Testis (tissue), 2 donors: Measurements from ENCODE around the gene EXOC3L1.

Experiments used
- CTCF ChIP-seq, 3 experiments: fragments of 450-650 bp in 2 of 3; fragments of 200-600 bp in 1 of 3; sonication (generic) in 1 of 3; IDR thresholded peaks; one replicate each; pipeline ENCODE4 v1.5.1; 2016 to 2019; ENCODE audit warnings: antibody characterized with exemption in 3 of 3, mild to moderate bottlenecking in 2 of 3, moderate library complexity in 1 of 3
- POLR2A ChIP-seq: fragments of 450-650 bp; IDR thresholded peaks from one replicate; pipeline ENCODE4 v1.6.1; 2017; ENCODE audit warnings: antibody characterized with exemption, mild to moderate bottlenecking, moderate library complexity

GRCh38 chr16:67173323-67173722, 16.6 kb downstream of the EXOC3L1 start:
- no peak for TF ChIP-seq POLR2A
- TF ChIP-seq CTCF (IDR thresholded peaks at IDR 0.05): no peak
